GM12864 (cell line): Measurements from ENCODE around the gene ALKBH3.

Experiments
- DNase-seq: peaks from one replicate; pipeline ENCODE4 v3.0.0-alpha.2; 2011; ENCODE audit warnings: low read depth
- H3K4me3 ChIP-seq: 2 replicates; pipeline ENCODE4 v1.5.1; 2011; ENCODE audit warnings: mild to moderate bottlenecking, low read depth, low read length, control low read depth
- CTCF ChIP-seq: IDR thresholded peaks from 2 replicates; pipeline ENCODE4 v1.5.1; 2011; ENCODE audit warnings: low read depth, mild to moderate bottlenecking, moderate library complexity, low read length, control low read depth, inconsistent platforms; ENCODE audit errors: missing control alignments

Gene ALKBH3

DNA sequence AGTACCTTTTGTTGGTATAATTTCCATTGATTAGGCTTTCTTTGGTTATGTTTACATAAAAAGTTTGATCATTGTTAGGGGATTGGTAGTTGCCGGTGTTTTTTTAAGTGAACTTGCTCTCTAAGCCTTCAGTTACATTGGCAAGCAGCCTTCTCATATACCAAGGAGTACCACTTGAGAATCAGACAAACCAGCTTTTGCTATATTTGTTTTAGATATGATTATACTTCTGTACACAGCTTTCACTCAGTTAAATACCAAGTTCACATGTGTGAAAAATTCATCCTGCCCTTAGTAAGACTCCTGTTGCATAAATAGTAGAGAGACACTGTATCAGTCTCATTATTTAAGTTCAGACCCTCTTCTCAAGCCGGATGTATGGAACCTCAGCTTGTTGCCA is 22.4 kb downstream of the ALKBH3 start:
- H3K4me3 ChIP-seq: no peak overlapping the region
- TF ChIP-seq CTCF: no peak
- DNase-seq: no peak

DNA sequence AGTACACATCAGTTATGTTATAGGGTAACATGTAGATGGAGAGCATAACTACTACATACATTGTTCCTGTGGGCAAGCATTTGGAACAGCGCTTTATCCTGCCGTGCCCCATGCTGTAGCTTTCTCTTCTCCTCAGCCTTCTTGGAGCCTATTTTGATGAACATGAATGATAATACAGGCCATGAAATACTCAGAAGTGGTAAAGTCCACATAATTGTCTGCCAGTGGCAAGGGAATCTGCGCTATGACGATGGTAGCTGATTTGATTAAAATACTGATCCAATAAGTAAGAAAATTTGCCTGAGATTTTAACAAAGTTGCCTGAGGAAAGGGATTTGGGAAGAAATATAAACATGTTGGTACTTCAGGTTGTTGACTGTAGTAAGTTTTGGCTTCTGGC is 23.3 kb downstream of the ALKBH3 start:
- DNase-seq: no peak
- TF ChIP-seq CTCF: no peak

DNA sequence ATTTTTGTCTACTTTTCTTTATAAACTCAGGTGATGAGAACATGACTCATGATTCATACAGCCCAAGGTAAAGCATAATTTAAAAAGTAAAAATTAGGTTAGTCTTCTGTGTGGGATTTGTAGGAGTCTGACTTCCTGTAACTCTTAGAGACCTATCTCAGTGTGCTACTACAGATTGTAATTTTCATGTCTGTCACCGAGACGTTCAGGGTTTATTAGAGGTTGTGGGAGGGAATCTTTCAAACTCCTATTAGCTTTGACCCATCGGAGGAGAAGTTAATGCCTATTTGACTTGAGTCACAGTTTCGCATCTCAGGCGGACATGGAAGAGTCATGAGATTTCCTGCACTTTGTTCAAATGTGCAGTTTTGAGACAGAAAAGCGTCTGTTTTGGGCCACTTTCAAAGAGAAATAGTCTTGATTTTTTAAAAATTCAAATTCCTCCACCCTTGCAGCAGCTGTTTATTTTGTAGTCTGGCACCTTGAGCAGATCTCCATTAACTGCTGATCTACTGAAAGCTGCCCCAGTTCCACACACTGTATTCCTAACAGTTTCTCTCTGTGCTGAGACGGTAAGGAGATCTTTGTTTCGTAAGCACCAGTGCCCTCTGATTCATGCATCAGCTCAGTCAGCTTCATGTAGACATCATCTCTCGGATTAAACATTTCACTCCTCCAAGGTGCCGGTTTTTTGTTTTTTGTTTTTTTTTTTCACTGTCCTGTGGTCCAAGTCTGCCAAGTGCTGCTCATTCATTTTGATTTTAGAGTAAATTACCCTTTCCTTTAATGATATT is 24.3 kb downstream of the ALKBH3 start:
- TF ChIP-seq CTCF: no peak
- no peak overlapping the region for H3K4me3 ChIP-seq
- no peak for DNase-seq

More for the DNA sequence above, 23.3 kb downstream of the ALKBH3 start:
- H3K4me3 ChIP-seq: no peak overlapping the region

DNA sequence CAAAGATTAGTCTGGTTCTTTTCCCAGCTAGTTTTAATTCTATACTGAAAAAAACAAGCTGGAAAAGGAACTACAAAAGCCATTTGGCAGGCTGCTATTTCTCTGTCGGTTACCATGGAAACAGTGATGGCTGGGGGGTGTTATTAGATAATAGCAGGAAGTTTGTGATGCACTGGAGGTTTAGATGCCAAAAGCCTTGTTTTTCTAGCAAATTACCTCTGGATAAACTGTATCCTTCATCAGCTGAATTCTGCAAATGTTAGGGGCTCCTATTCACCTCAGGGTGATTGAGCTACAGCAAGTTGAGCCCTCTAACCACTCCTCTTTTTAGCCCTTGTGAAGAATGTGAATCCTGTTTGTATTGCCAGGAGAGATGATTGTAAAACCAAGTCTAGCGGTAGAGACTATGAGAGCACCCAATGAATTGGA is 25.2 kb downstream of the ALKBH3 start:
- no peak for TF ChIP-seq CTCF
- no peak overlapping the region for H3K4me3 ChIP-seq
- DNase-seq: no peak

- TF ChIP-seq CTCF: no peak
These were observed 26.7 kb downstream of the ALKBH3 start for GRCh38 chr11:43907028-43907975.

GRCh38 chr11:43908191-43908590 is 27.6 kb downstream of the ALKBH3 start:
- no peak overlapping the region for H3K4me3 ChIP-seq
- no peak for DNase-seq
- no peak for TF ChIP-seq CTCF

More at GRCh38 chr11:43907028-43907975, 26.7 kb downstream of the ALKBH3 start:
- no peak for DNase-seq
- H3K4me3 ChIP-seq: no peak overlapping the region
